Calu3 (cell line): ENCODE data around the gene SLC29A3. TPM values are rescaled to one million over a fixed set of nuclear protein-coding genes. Genes with fewer than 3 reads are reported as not detected.

Experiments
- BruUV-seq: library from RNA; stranded (reverse); fragments of 400-500 nt; replicated peaks from 2 replicates; lab custom pipeline; 2021; lab: Mats Ljungman, UMichigan
- CTCF ChIA-PET: fragments of 300-600 bp; sonication (Branson Sonifier 250); formaldehyde crosslinking; loops from one replicate; lab custom pipeline; 2022; ENCODE audit warnings: antibody characterized with exemption; lab: Charles Lee
- DNase-seq: peaks from one replicate; pipeline ENCODE4 v3.0.0; 2022
- H3K27ac Mint-ChIP-seq: one replicate; pipeline ENCODE4 v1.8.0; 2022; ENCODE audit warnings: mixed read lengths; ENCODE audit not compliant: unreplicated experiment
- H3K27me3 Mint-ChIP-seq: one replicate; pipeline ENCODE4 v1.8.0; 2022; ENCODE audit warnings: mixed read lengths; ENCODE audit not compliant: unreplicated experiment
- H3K36me3 Mint-ChIP-seq: one replicate; pipeline ENCODE4 v1.8.0; 2022; ENCODE audit warnings: mild to moderate bottlenecking, moderate library complexity, mixed read lengths; ENCODE audit not compliant: insufficient read depth, unreplicated experiment
- H3K4me1 Mint-ChIP-seq: one replicate; pipeline ENCODE4 v1.8.0; 2022; ENCODE audit warnings: mild to moderate bottlenecking, low read depth, mixed read lengths; ENCODE audit not compliant: unreplicated experiment
- H3K4me3 Mint-ChIP-seq: one replicate; pipeline ENCODE4 v1.8.0; 2022; ENCODE audit warnings: mild to moderate bottlenecking, low read depth, moderate library complexity, mixed read lengths; ENCODE audit not compliant: unreplicated experiment
- H3K9me3 Mint-ChIP-seq: one replicate; pipeline ENCODE4 v1.8.0; 2022; ENCODE audit warnings: low read depth, mixed read lengths; ENCODE audit not compliant: unreplicated experiment
- CTCF ChIP-seq: fragments of 200-600 bp; IDR thresholded peaks from one replicate; pipeline ENCODE4 v1.8.0; 2022; ENCODE audit warnings: antibody characterized with exemption; ENCODE audit not compliant: unreplicated experiment
- intact Hi-C: fragments of 100-400 bp; cut with micrococcal nuclease; formaldehyde crosslinking; loops from one replicate; pipeline ENCODE4 v1.10.0; 2022; ENCODE audit not compliant: unreplicated experiment
- total RNA-seq: library from RNA; stranded (reverse); gene quantifications from 2 replicates; pipeline ENCODE4 v1.2.3, GENCODE V29; 2022

The SLC29A3 gene
- total RNA-seq, 1 experiment from 2014 or later = 5.9 TPM

- CTCF ChIA-PET = no interaction called here
- Mint-ChIP-seq H3K36me3 (no peaks in the 10 kb centered on the region), H3K27me3 (peaks cover 54% of the 10 kb centered on the region), H3K4me3 (no peak overlapping the region), H3K9me3 (no peaks in the 10 kb centered on the region), H3K4me1 (no peaks in the 10 kb centered on the region), H3K27ac (no peak overlapping the region)
- no peak for DNase-seq
- intact Hi-C loops = no loop called here
- no peak for TF ChIP-seq CTCF
- BruUV-seq = no TSS peak
Observed at GRCh38 chr10:71279590-71280170, 39.4 kb upstream of the SLC29A3 start.

GRCh38 chr10:71280216-71280615 lies 38.8 kb upstream of the SLC29A3 start:
- H3K27me3 Mint-ChIP-seq = peaks cover 53% of the 10 kb centered on the region
- no peaks in the 10 kb centered on the region for H3K4me1 Mint-ChIP-seq
- no peak for DNase-seq
- CTCF ChIA-PET = interaction anchor here (0.6 to 1.1 kb wide), 2 partner anchors 10 to 446 kb away, joined by 3 to 4 read pairs; no protein-coding TSS in a partner anchor
- H3K27ac Mint-ChIP-seq = no peak overlapping the region
- BruUV-seq = no TSS peak
- no peaks in the 10 kb centered on the region for H3K9me3 Mint-ChIP-seq
- no peak for TF ChIP-seq CTCF
- no peak overlapping the region for H3K4me3 Mint-ChIP-seq
- H3K36me3 Mint-ChIP-seq = no peaks in the 10 kb centered on the region
- intact Hi-C loops = no loop called here

- TF ChIP-seq CTCF = no peak
- BruUV-seq = no TSS peak
- intact Hi-C loops = no loop called here
- Mint-ChIP-seq H3K36me3 (no peaks in the 10 kb centered on the region), H3K9me3 (no peaks in the 10 kb centered on the region), H3K4me1 (no peaks in the 10 kb centered on the region), H3K27me3 (peaks cover 60% of the 10 kb centered on the region), H3K27ac (no peak overlapping the region), H3K4me3 (no peak overlapping the region)
- CTCF ChIA-PET = interaction anchor here (0.6 to 1.1 kb wide), 2 partner anchors 10 to 446 kb away, joined by 3 to 4 read pairs; no protein-coding TSS in a partner anchor
- DNase-seq = no peak
Observed at GRCh38 chr10:71280825-71281224, 38.2 kb upstream of the SLC29A3 start.

GRCh38 chr10:71281646-71282322 lies 37.3 kb upstream of the SLC29A3 start:
- DNase-seq = no peak
- no peak overlapping the region for H3K27ac Mint-ChIP-seq
- BruUV-seq = no TSS peak
- H3K9me3 Mint-ChIP-seq = no peaks in the 10 kb centered on the region
- H3K36me3 Mint-ChIP-seq = peaks cover 4% of the 10 kb centered on the region
- CTCF ChIA-PET = interaction anchor here (0.7 to 1.1 kb wide), 2 partner anchors 11 to 26 kb away, joined by 3 read pairs; no protein-coding TSS in a partner anchor
- no peak overlapping the region for H3K4me3 Mint-ChIP-seq
- intact Hi-C loops = no loop called here
- TF ChIP-seq CTCF = no peak
- peaks cover 69% of the 10 kb centered on the region for H3K27me3 Mint-ChIP-seq
- no peaks in the 10 kb centered on the region for H3K4me1 Mint-ChIP-seq
